ENCODE results near the gene AGTRAP. TPM values are rescaled to one million over a fixed set of nuclear protein-coding genes. Genes with fewer than 3 reads are reported as not detected.

Gene AGTRAP
- polyA plus RNA-seq, 4 donors: 43.2 to 61.6 (median 44.4) TPM

GRCh38 chr1:11730429-11730891, 5.5 kb upstream of the AGTRAP start:
- no peak for DNase-seq (ENCODE audit: low read depth in 4 of 4, low spot score in 3 of 4)

GRCh38 chr1:11731691-11732283, 4.1 kb upstream of the AGTRAP start:
- no peak for DNase-seq (ENCODE audit: low read depth in 4 of 4, low spot score in 3 of 4)

GRCh38 chr1:11733306-11733705, 2.6 kb upstream of the AGTRAP start:
- no peak for DNase-seq (ENCODE audit: low read depth in 4 of 4, low spot score in 3 of 4)

- DNase-seq (ENCODE audit: low read depth in 4 of 4, low spot score in 3 of 4): no peak
Measured at GRCh38 chr1:11735531-11735853, 444 bp upstream of the AGTRAP start.

GRCh38 chr1:11736746-11737639, 1.1 kb downstream of the AGTRAP start:
- DNase-seq (ENCODE audit: low read depth in 4 of 4, low spot score in 3 of 4): peak in 1 of 4 donors; percentile 23

GRCh38 chr1:11738096-11738495, 2.2 kb downstream of the AGTRAP start:
- DNase-seq (ENCODE audit: low read depth in 4 of 4, low spot score in 3 of 4): no peak

GRCh38 chr1:11738783-11739182, 2.8 kb downstream of the AGTRAP start:
- no peak for DNase-seq (ENCODE audit: low read depth in 4 of 4, low spot score in 3 of 4)

- no peak for DNase-seq (ENCODE audit: low read depth in 4 of 4, low spot score in 3 of 4)
Measured at GRCh38 chr1:11740258-11741192, 4.6 kb downstream of the AGTRAP start.

GRCh38 chr1:11741482-11741881, 5.5 kb downstream of the AGTRAP start:
- DNase-seq (ENCODE audit: low read depth in 4 of 4, low spot score in 3 of 4): no peak

- DNase-seq (ENCODE audit: low read depth in 4 of 4, low spot score in 3 of 4): no peak
Measured at GRCh38 chr1:11741919-11742558, 6.1 kb downstream of the AGTRAP start.

- DNase-seq (ENCODE audit: low read depth in 4 of 4, low spot score in 3 of 4): no peak
Measured at GRCh38 chr1:11744287-11744686, 8.4 kb downstream of the AGTRAP start.

GRCh38 chr1:11746092-11746491, 10.2 kb downstream of the AGTRAP start:
- no peak for DNase-seq (ENCODE audit: low read depth in 4 of 4, low spot score in 3 of 4)

- DNase-seq (ENCODE audit: low read depth in 4 of 4, low spot score in 3 of 4): no peak
Measured at GRCh38 chr1:11746795-11747487, 11.0 kb downstream of the AGTRAP start.

- no peak for DNase-seq (ENCODE audit: low read depth in 4 of 4, low spot score in 3 of 4)
Measured at GRCh38 chr1:11748294-11749202, 12.6 kb downstream of the AGTRAP start.

GRCh38 chr1:11749203-11749689, 13.3 kb downstream of the AGTRAP start:
- no peak for DNase-seq (ENCODE audit: low read depth in 4 of 4, low spot score in 3 of 4)

GRCh38 chr1:11749996-11750395, 14.1 kb downstream of the AGTRAP start:
- DNase-seq (ENCODE audit: low read depth in 4 of 4, low spot score in 3 of 4): no peak

- DNase-seq (ENCODE audit: low read depth in 4 of 4, low spot score in 3 of 4): no peak
Measured at GRCh38 chr1:11751087-11751486, 15.2 kb downstream of the AGTRAP start.

- DNase-seq (ENCODE audit: low read depth in 4 of 4, low spot score in 3 of 4): no peak
Measured at GRCh38 chr1:11752359-11753088, 16.6 kb downstream of the AGTRAP start.

All from right renal pelvis (tissue), 4 donors.